ENCODE results near the gene METTL21C. TPM values are rescaled to one million over a fixed set of nuclear protein-coding genes. Genes with fewer than 3 reads are reported as not detected.

Gene METTL21C
- total RNA-seq, 1 donor from 2014 or later = not detected

GRCh38 chr13:102678339-102679107, 16.3 kb downstream of the METTL21C start:
- no peak for DNase-seq (ENCODE audit: extremely low spot score, unreplicated experiment)
- no peaks in the 10 kb centered on the region for H3K9me3 Mint-ChIP-seq
- H3K4me3 Mint-ChIP-seq = no peak overlapping the region
- no peak for TF ChIP-seq CTCF (conservative IDR thresholded peaks at IDR 0.05)
- no peak overlapping the region for H3K27ac Mint-ChIP-seq
- H3K36me3 Mint-ChIP-seq = peaks cover 16% of the 10 kb centered on the region
- H3K27me3 Mint-ChIP-seq = no peaks in the 10 kb centered on the region
- H3K4me1 Mint-ChIP-seq (ENCODE audit: unreplicated experiment) = no peaks in the 10 kb centered on the region

- H3K27me3 Mint-ChIP-seq = no peaks in the 10 kb centered on the region
- H3K4me1 Mint-ChIP-seq (ENCODE audit: unreplicated experiment) = no peaks in the 10 kb centered on the region
- H3K36me3 Mint-ChIP-seq = peaks cover 24% of the 10 kb centered on the region
- DNase-seq (ENCODE audit: extremely low spot score, unreplicated experiment) = no peak
- no peak overlapping the region for H3K4me3 Mint-ChIP-seq
- no peaks in the 10 kb centered on the region for H3K9me3 Mint-ChIP-seq
- H3K27ac Mint-ChIP-seq = no peak overlapping the region
- no peak for TF ChIP-seq CTCF (conservative IDR thresholded peaks at IDR 0.05)
Measured at GRCh38 chr13:102677122-102677521, 17.7 kb downstream of the METTL21C start.

GRCh38 chr13:102675115-102675514, 19.7 kb downstream of the METTL21C start:
- TF ChIP-seq CTCF (conservative IDR thresholded peaks at IDR 0.05) = no peak
- no peak for DNase-seq (ENCODE audit: extremely low spot score, unreplicated experiment)
- Mint-ChIP-seq H3K9me3 (peaks cover 10% of the 10 kb centered on the region), H3K36me3 (peaks cover 36% of the 10 kb centered on the region), H3K4me1 (ENCODE audit: unreplicated experiment) (no peaks in the 10 kb centered on the region), H3K27ac (no peak overlapping the region), H3K27me3 (no peaks in the 10 kb centered on the region), H3K4me3 (no peak overlapping the region)

GRCh38 chr13:102670130-102670529, 24.7 kb downstream of the METTL21C start:
- Mint-ChIP-seq H3K27ac (no peak overlapping the region), H3K9me3 (peaks cover 33% of the 10 kb centered on the region), H3K4me3 (no peak overlapping the region), H3K4me1 (ENCODE audit: unreplicated experiment) (no peaks in the 10 kb centered on the region), H3K36me3 (peaks cover 63% of the 10 kb centered on the region), H3K27me3 (no peaks in the 10 kb centered on the region)
- DNase-seq (ENCODE audit: extremely low spot score, unreplicated experiment) = no peak
- no peak for TF ChIP-seq CTCF (conservative IDR thresholded peaks at IDR 0.05)

GRCh38 chr13:102667911-102668310, 26.9 kb downstream of the METTL21C start:
- DNase-seq (ENCODE audit: extremely low spot score, unreplicated experiment) = no peak
- Mint-ChIP-seq H3K9me3 (peaks cover 33% of the 10 kb centered on the region), H3K4me1 (ENCODE audit: unreplicated experiment) (no peaks in the 10 kb centered on the region), H3K36me3 (peaks cover 71% of the 10 kb centered on the region), H3K4me3 (no peak overlapping the region), H3K27ac (no peak overlapping the region), H3K27me3 (no peaks in the 10 kb centered on the region)
- TF ChIP-seq CTCF (conservative IDR thresholded peaks at IDR 0.05) = no peak

All from type B pancreatic cell (in vitro differentiated cells).